Measurements from ENCODE around the gene MYBPH.

The MYBPH gene

GRCh38 chr1:203146537-203146936 lies 29.1 kb downstream of the MYBPH start:
- DNase-seq = no peak

GRCh38 chr1:203146042-203146369 lies 29.6 kb downstream of the MYBPH start:
- DNase-seq = no peak

- DNase-seq = no peak
These were observed 30.1 kb downstream of the MYBPH start for GRCh38 chr1:203145321-203146041.

GRCh38 chr1:203144661-203145060 lies 31.0 kb downstream of the MYBPH start:
- DNase-seq = no peak

GRCh38 chr1:203143641-203144040 lies 32.0 kb downstream of the MYBPH start:
- DNase-seq = no peak

GRCh38 chr1:203142684-203143408 lies 32.8 kb downstream of the MYBPH start:
- DNase-seq = peak; percentile 88

GRCh38 chr1:203142124-203142523 lies 33.5 kb downstream of the MYBPH start:
- DNase-seq = no peak

GRCh38 chr1:203140743-203141520 lies 34.7 kb downstream of the MYBPH start:
- DNase-seq = no peak

GRCh38 chr1:203139976-203140475 lies 35.6 kb downstream of the MYBPH start:
- DNase-seq = no peak

GRCh38 chr1:203138066-203138465 lies 37.6 kb downstream of the MYBPH start:
- DNase-seq = no peak

- no peak for DNase-seq
These were observed 38.3 kb downstream of the MYBPH start for GRCh38 chr1:203137324-203137723.

- no peak for DNase-seq
These were observed 39.1 kb downstream of the MYBPH start for GRCh38 chr1:203136409-203137042.

GRCh38 chr1:203135636-203136305 lies 39.9 kb downstream of the MYBPH start:
- no peak for DNase-seq

- no peak for DNase-seq
These were observed 41.5 kb downstream of the MYBPH start for GRCh38 chr1:203133970-203134725.

- DNase-seq = no peak
These were observed 44.0 kb downstream of the MYBPH start for GRCh38 chr1:203131548-203132200.

GRCh38 chr1:203130358-203130985 lies 45.2 kb downstream of the MYBPH start:
- no peak for DNase-seq

GRCh38 chr1:203129501-203130231 lies 46.0 kb downstream of the MYBPH start:
- DNase-seq = peak; percentile 66

GRCh38 chr1:203128716-203129500 lies 46.7 kb downstream of the MYBPH start:
- DNase-seq = no peak

- DNase-seq = no peak
These were observed 47.3 kb downstream of the MYBPH start for GRCh38 chr1:203128431-203128715.

Measured in COR-L47 (cell line).